ENCODE data around the gene RGS6.

RGS6 gene

GRCh38 chr14:72017290-72017689, 85.1 kb downstream of the RGS6 start:
- H3K4me2 ChIP-seq (ENCODE audit: low read length, poor library complexity, severe bottlenecking) = no peak overlapping the region
- DNase-seq = no peak
- H3K9ac ChIP-seq (ENCODE audit: low read length) = no peak overlapping the region
- no peak overlapping the region for H2BK120ac ChIP-seq (ENCODE audit: low read depth, low read length)
- no peak overlapping the region for H3K23ac ChIP-seq (ENCODE audit: low read length in 2 of 2)
- no peaks in the 10 kb centered on the region for H3K27me3 ChIP-seq (ENCODE audit: control insufficient read depth in 1 of 2, insufficient read depth in 1 of 2, low read length in 2 of 2)
- H2BK15ac ChIP-seq (ENCODE audit: low read depth, poor library complexity, severe bottlenecking) = no peak overlapping the region
- no peaks in the 10 kb centered on the region for H3K79me1 ChIP-seq (replicated peaks; ENCODE audit: low read length, poor library complexity, severe bottlenecking)
- H2AFZ ChIP-seq (ENCODE audit: low read depth, low read length) = no peak overlapping the region
- no peaks in the 10 kb centered on the region for H3K36me3 ChIP-seq (ENCODE audit: control insufficient read depth in 1 of 2, insufficient read depth in 2 of 2, low read depth in 1 of 2, low read length in 2 of 2)
- H3K27ac ChIP-seq (ENCODE audit: low read length, poor library complexity, severe bottlenecking) = no peak overlapping the region
- no peak overlapping the region for H3K14ac ChIP-seq (ENCODE audit: low read length in 2 of 2)
- no peak overlapping the region for H2BK5ac ChIP-seq (ENCODE audit: low read depth, low read length, poor library complexity, severe bottlenecking)
- no peak overlapping the region for H3K4ac ChIP-seq (ENCODE audit: low read depth in 1 of 2, low read length in 2 of 2)
- H2AK5ac ChIP-seq (ENCODE audit: low read length, severe bottlenecking) = no peak overlapping the region
- no peaks in the 10 kb centered on the region for H3K4me1 ChIP-seq (ENCODE audit: control insufficient read depth, insufficient read depth, low read depth, low read length)
- H3K18ac ChIP-seq (ENCODE audit: low read depth in 1 of 2, low read length in 2 of 2) = no peak overlapping the region
- no peak overlapping the region for H4K8ac ChIP-seq (ENCODE audit: low read length)
- H3K9me3 ChIP-seq (ENCODE audit: control insufficient read depth, low read length) = no peaks in the 10 kb centered on the region
- no peak overlapping the region for H3K4me3 ChIP-seq (ENCODE audit: insufficient read depth in 1 of 2, low read depth in 1 of 2, low read length in 2 of 2)
- H4K91ac ChIP-seq (ENCODE audit: low read length) = no peak overlapping the region
- H2BK12ac ChIP-seq (ENCODE audit: low read length in 2 of 2) = no peak overlapping the region

DNA sequence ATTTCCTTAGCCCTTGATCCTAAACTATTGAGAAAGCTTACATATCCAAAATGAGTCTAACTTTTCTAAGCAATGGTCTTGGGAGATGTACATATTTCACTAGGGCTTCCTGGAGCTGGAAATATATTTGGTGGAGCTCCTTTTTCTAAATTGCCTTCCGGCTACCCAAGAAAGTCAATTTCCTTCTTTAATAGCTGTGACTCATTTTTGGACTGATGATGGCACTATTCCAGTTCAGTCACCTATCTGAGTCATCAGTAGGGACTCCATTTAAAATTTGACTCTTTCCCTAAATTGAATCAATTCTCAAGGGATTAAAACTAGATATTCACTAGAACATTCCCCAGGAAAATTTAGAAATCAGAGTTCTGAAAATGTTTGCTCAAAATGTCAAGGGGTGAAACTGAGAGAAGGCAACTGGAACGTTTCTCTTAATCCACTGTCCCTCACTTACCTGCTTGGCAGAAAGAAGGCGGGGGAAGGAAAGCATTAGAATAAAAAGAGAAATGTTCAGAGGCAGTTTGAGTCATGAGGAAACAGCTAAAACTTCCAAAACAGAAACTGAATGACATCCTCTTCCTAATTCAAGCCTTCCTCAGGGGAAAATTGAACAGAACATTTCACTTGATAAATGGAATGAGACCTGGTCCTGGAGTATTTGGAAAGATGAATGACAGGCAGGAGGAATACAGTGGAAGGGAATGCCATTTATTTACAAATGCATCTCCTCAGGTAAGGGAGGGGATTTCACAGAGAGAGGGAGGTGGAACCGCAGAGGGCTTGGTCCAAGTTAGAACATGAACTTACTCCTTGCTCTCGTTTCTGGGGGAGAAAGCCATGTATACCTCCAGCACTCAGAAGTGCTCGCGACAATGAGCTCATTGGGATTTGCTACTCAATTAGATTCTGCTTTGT, 91.2 kb downstream of the RGS6 start:
- Histone ChIP-seq H3K4me1 (ENCODE audit: control insufficient read depth, insufficient read depth, low read depth, low read length) (no peaks in the 10 kb centered on the region), H3K14ac (ENCODE audit: low read length in 2 of 2) (no peak overlapping the region), H3K79me1 (replicated peaks; ENCODE audit: low read length, poor library complexity, severe bottlenecking) (no peaks in the 10 kb centered on the region), H3K23ac (ENCODE audit: low read length in 2 of 2) (no peak overlapping the region), H3K27me3 (ENCODE audit: control insufficient read depth in 1 of 2, insufficient read depth in 1 of 2, low read length in 2 of 2) (no peaks in the 10 kb centered on the region), H2AK5ac (ENCODE audit: low read length, severe bottlenecking) (no peak overlapping the region), H2AFZ (ENCODE audit: low read depth, low read length) (no peak overlapping the region), H3K9ac (ENCODE audit: low read length) (no peak overlapping the region), H3K4me3 (ENCODE audit: insufficient read depth in 1 of 2, low read depth in 1 of 2, low read length in 2 of 2) (no peak overlapping the region), H2BK15ac (ENCODE audit: low read depth, poor library complexity, severe bottlenecking) (no peak overlapping the region), H2BK120ac (ENCODE audit: low read depth, low read length) (no peak overlapping the region), H3K4me2 (ENCODE audit: low read length, poor library complexity, severe bottlenecking) (no peak overlapping the region), H4K91ac (ENCODE audit: low read length) (no peak overlapping the region), H3K9me3 (ENCODE audit: control insufficient read depth, low read length) (no peaks in the 10 kb centered on the region), H4K8ac (ENCODE audit: low read length) (no peak overlapping the region), H3K27ac (ENCODE audit: low read length, poor library complexity, severe bottlenecking) (no peak overlapping the region), H3K18ac (ENCODE audit: low read depth in 1 of 2, low read length in 2 of 2) (no peak overlapping the region), H2BK12ac (ENCODE audit: low read length in 2 of 2) (no peak overlapping the region), H2BK5ac (ENCODE audit: low read depth, low read length, poor library complexity, severe bottlenecking) (no peak overlapping the region), H3K4ac (ENCODE audit: low read depth in 1 of 2, low read length in 2 of 2) (no peak overlapping the region), H3K36me3 (ENCODE audit: control insufficient read depth in 1 of 2, insufficient read depth in 2 of 2, low read depth in 1 of 2, low read length in 2 of 2) (no peaks in the 10 kb centered on the region)
- no peak for DNase-seq
- 56% methylated on average over 7 of the region's 7 CpGs for WGBS

GRCh38 chr14:72024043-72024407, 91.8 kb downstream of the RGS6 start:
- Histone ChIP-seq H3K27ac (ENCODE audit: low read length, poor library complexity, severe bottlenecking) (no peak overlapping the region), H3K4me3 (ENCODE audit: insufficient read depth in 1 of 2, low read depth in 1 of 2, low read length in 2 of 2) (no peak overlapping the region), H3K79me1 (replicated peaks; ENCODE audit: low read length, poor library complexity, severe bottlenecking) (no peaks in the 10 kb centered on the region), H4K8ac (ENCODE audit: low read length) (no peak overlapping the region), H2BK120ac (ENCODE audit: low read depth, low read length) (no peak overlapping the region), H3K4me2 (ENCODE audit: low read length, poor library complexity, severe bottlenecking) (no peak overlapping the region), H3K36me3 (ENCODE audit: control insufficient read depth in 1 of 2, insufficient read depth in 2 of 2, low read depth in 1 of 2, low read length in 2 of 2) (no peaks in the 10 kb centered on the region), H2AK5ac (ENCODE audit: low read length, severe bottlenecking) (no peak overlapping the region), H3K4me1 (ENCODE audit: control insufficient read depth, insufficient read depth, low read depth, low read length) (no peaks in the 10 kb centered on the region), H3K14ac (ENCODE audit: low read length in 2 of 2) (no peak overlapping the region), H2BK12ac (ENCODE audit: low read length in 2 of 2) (no peak overlapping the region), H3K27me3 (ENCODE audit: control insufficient read depth in 1 of 2, insufficient read depth in 1 of 2, low read length in 2 of 2) (no peaks in the 10 kb centered on the region), H3K23ac (ENCODE audit: low read length in 2 of 2) (no peak overlapping the region), H3K18ac (ENCODE audit: low read depth in 1 of 2, low read length in 2 of 2) (no peak overlapping the region), H3K9ac (ENCODE audit: low read length) (no peak overlapping the region), H3K4ac (ENCODE audit: low read depth in 1 of 2, low read length in 2 of 2) (no peak overlapping the region), H4K91ac (ENCODE audit: low read length) (no peak overlapping the region), H2AFZ (ENCODE audit: low read depth, low read length) (no peak overlapping the region), H2BK15ac (ENCODE audit: low read depth, poor library complexity, severe bottlenecking) (no peak overlapping the region), H3K9me3 (ENCODE audit: control insufficient read depth, low read length) (no peaks in the 10 kb centered on the region), H2BK5ac (ENCODE audit: low read depth, low read length, poor library complexity, severe bottlenecking) (no peak overlapping the region)
- no peak for DNase-seq
- WGBS = 46% methylated on average over 6 of the region's 6 CpGs

DNA sequence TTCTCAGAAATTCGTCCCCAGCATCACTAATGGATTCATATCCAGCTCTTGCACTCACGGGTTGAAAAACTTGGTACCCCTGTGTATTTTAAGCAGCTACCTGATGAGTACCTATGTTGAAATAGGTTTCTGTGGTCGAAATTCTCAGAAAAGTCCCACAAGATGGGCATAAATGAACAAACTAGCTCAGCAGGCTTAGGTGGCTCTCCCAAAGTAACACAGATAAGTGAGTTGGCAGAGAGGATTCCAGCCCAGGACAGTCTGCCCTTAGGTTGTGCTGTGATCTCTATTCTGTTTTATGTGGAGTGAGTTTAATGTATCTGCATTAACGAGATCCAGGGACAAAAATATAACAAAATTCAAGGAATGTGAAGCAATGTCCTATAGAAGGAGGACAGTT, 92.3 kb downstream of the RGS6 start:
- H3K27ac ChIP-seq (ENCODE audit: low read length, poor library complexity, severe bottlenecking) = no peak overlapping the region
- no peak overlapping the region for H3K14ac ChIP-seq (ENCODE audit: low read length in 2 of 2)
- no peak overlapping the region for H4K91ac ChIP-seq (ENCODE audit: low read length)
- no peak overlapping the region for H3K23ac ChIP-seq (ENCODE audit: low read length in 2 of 2)
- H3K4me1 ChIP-seq (ENCODE audit: control insufficient read depth, insufficient read depth, low read depth, low read length) = no peaks in the 10 kb centered on the region
- no peak overlapping the region for H3K4ac ChIP-seq (ENCODE audit: low read depth in 1 of 2, low read length in 2 of 2)
- no peak overlapping the region for H3K9ac ChIP-seq (ENCODE audit: low read length)
- H3K79me1 ChIP-seq (replicated peaks; ENCODE audit: low read length, poor library complexity, severe bottlenecking) = no peaks in the 10 kb centered on the region
- H3K4me3 ChIP-seq (ENCODE audit: insufficient read depth in 1 of 2, low read depth in 1 of 2, low read length in 2 of 2) = no peak overlapping the region
- H2BK12ac ChIP-seq (ENCODE audit: low read length in 2 of 2) = no peak overlapping the region
- H3K9me3 ChIP-seq (ENCODE audit: control insufficient read depth, low read length) = peaks cover under 1% of the 10 kb centered on the region
- 53% methylated on average over 3 of the region's 4 CpGs for whole genome bisulfite sequencing
- H3K36me3 ChIP-seq (ENCODE audit: control insufficient read depth in 1 of 2, insufficient read depth in 2 of 2, low read depth in 1 of 2, low read length in 2 of 2) = no peaks in the 10 kb centered on the region
- no peak for DNase-seq
- H3K18ac ChIP-seq (ENCODE audit: low read depth in 1 of 2, low read length in 2 of 2) = no peak overlapping the region
- H3K4me2 ChIP-seq (ENCODE audit: low read length, poor library complexity, severe bottlenecking) = no peak overlapping the region
- no peak overlapping the region for H2AFZ ChIP-seq (ENCODE audit: low read depth, low read length)
- no peak overlapping the region for H2BK120ac ChIP-seq (ENCODE audit: low read depth, low read length)
- no peak overlapping the region for H2AK5ac ChIP-seq (ENCODE audit: low read length, severe bottlenecking)
- no peaks in the 10 kb centered on the region for H3K27me3 ChIP-seq (ENCODE audit: control insufficient read depth in 1 of 2, insufficient read depth in 1 of 2, low read length in 2 of 2)
- H2BK15ac ChIP-seq (ENCODE audit: low read depth, poor library complexity, severe bottlenecking) = no peak overlapping the region
- H4K8ac ChIP-seq (ENCODE audit: low read length) = no peak overlapping the region
- no peak overlapping the region for H2BK5ac ChIP-seq (ENCODE audit: low read depth, low read length, poor library complexity, severe bottlenecking)
